ENCODE measurements around the gene SLC12A8. TPM values are rescaled to one million over a fixed set of nuclear protein-coding genes. Genes with fewer than 3 reads are reported as not detected.

SLC12A8 gene
- total and polyA plus RNA-seq, 2 of the 13 experiments (the other 11 are each of a cell fraction or from before 2014, with no cell fraction given), result 0.44 to 0.71 TPM

DNA sequence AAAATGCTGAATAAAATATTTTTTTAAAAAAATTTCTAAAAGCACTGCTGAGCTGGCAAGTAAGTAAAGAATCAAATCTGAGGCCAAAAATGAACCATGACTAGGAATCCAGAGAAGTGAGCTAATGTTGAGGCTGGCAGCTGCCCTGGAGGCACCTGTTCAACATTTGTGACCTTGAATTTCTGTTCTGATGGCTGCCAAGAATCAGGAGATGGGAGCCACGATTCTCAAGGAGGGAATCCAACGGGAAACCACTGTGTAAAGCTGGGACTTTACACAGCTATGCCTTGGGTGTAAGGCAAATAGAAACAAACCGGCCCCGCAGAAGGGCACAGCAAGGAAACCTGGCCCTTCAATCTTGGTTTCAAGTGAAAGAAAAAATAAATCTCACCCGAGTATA lies 179.4 kb downstream of the SLC12A8 start:
- POLR2A ChIA-PET, result interaction anchor here (1.3 to 1.6 kb wide), 2 partner anchors 19 to 30 kb away, joined by 3 to 5 read pairs; no protein-coding TSS in a partner anchor
- Histone ChIP-seq H2AFZ (ENCODE audit: low read length) (no peak overlapping the region), H3K4me2 (ENCODE audit: low read depth, low read length) (no peak overlapping the region), H3K27me3 (ENCODE audit: control insufficient read depth in 1 of 2, insufficient read depth in 2 of 2, low read length in 2 of 2) (no peaks in the 10 kb centered on the region), H4K20me1 (ENCODE audit: insufficient read depth, low read length) (0 out of 2 replicates have a peak, but pooled peaks cover 2% of the 10 kb centered on the region), H3K9ac (ENCODE audit: insufficient read depth, low read depth, low read length) (no peak overlapping the region), H3K9me3 (ENCODE audit: low read length) (no peaks in the 10 kb centered on the region), H3K27ac (ENCODE audit: extremely low read length, insufficient read depth, low read length) (no peak overlapping the region), H3K4me3 (replicated peaks in 1 of 3; ENCODE audit: insufficient read depth in 1 of 3, low read depth in 2 of 3, low read length in 3 of 3) (no peak overlapping the region), H3K79me2 (ENCODE audit: insufficient read depth, low read length) (peaks cover 14% of the 10 kb centered on the region), H3K36me3 (replicated peaks in 1 of 2; ENCODE audit: control insufficient read depth in 1 of 2, insufficient read depth in 2 of 2, low read length in 2 of 2) (peaks cover 8 to 16% of the 10 kb centered on the region in 2 experiments), H3K4me1 (ENCODE audit: insufficient read depth, low read length) (peaks cover 22% of the 10 kb centered on the region)
- intact Hi-C loops (cut with micrococcal nuclease; ENCODE audit: unreplicated experiment) (no loop called here), in situ Hi-C loops (cut with HindIII; ENCODE audit: extremely low pct_ligation_motif_present, low pct_unique_long_range_greater_than_20kb) (no loop called here)
- no peak for ATAC-seq
- no peak for TF ChIP-seq SRSF4 (IDR thresholded peaks at IDR 0.05; ENCODE audit: low read depth, low read length, poor library complexity, severe bottlenecking)
- TF ChIP-seq, protein P1, sequence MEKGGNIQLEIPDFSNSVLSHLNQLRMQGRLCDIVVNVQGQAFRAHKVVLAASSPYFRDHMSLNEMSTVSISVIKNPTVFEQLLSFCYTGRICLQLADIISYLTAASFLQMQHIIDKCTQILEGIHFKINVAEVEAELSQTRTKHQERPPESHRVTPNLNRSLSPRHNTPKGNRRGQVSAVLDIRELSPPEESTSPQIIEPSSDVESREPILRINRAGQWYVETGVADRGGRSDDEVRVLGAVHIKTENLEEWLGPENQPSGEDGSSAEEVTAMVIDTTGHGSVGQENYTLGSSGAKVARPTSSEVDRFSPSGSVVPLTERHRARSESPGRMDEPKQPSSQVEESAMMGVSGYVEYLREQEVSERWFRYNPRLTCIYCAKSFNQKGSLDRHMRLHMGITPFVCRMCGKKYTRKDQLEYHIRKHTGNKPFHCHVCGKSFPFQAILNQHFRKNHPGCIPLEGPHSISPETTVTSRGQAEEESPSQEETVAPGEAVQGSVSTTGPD (CRISPR knock-in tag; IDR thresholded peaks at IDR 0.05), result no peak
- no peak for TF ChIP-seq RXRA (CRISPR knock-in tag; IDR thresholded peaks at IDR 0.05)
- TF ChIP-seq AKAP8 (CRISPR knock-in tag; IDR thresholded peaks at IDR 0.05), result no peak
- TF ChIP-seq PRMT3 (CRISPR knock-in tag; IDR thresholded peaks at IDR 0.05; ENCODE audit: borderline replicate concordance, low read depth), result no peak
- TF ChIP-seq, protein P2, sequence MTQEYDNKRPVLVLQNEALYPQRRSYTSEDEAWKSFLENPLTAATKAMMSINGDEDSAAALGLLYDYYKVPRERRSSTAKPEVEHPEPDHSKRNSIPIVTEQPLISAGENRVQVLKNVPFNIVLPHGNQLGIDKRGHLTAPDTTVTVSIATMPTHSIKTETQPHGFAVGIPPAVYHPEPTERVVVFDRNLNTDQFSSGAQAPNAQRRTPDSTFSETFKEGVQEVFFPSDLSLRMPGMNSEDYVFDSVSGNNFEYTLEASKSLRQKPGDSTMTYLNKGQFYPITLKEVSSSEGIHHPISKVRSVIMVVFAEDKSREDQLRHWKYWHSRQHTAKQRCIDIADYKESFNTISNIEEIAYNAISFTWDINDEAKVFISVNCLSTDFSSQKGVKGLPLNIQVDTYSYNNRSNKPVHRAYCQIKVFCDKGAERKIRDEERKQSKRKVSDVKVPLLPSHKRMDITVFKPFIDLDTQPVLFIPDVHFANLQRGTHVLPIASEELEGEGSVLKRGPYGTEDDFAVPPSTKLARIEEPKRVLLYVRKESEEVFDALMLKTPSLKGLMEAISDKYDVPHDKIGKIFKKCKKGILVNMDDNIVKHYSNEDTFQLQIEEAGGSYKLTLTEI (CRISPR knock-in tag; conservative IDR thresholded peaks at IDR 0.05), result no peak
- TF ChIP-seq NR0B2 (CRISPR knock-in tag; IDR thresholded peaks at IDR 0.05), result no peak
- TF ChIP-seq ZNF782 (CRISPR knock-in tag; IDR thresholded peaks at IDR 0.05; ENCODE audit: borderline replicate concordance), result no peak
- no peak for TF ChIP-seq CBX1 (IDR thresholded peaks at IDR 0.05; ENCODE audit: low read depth)
- TF ChIP-seq HDAC2 (CRISPR knock-in tag; IDR thresholded peaks at IDR 0.05), result no peak
- no peak for TF ChIP-seq ZNF713 (CRISPR knock-in tag; IDR thresholded peaks at IDR 0.05)
- no peak for TF ChIP-seq REL (CRISPR knock-in tag; conservative IDR thresholded peaks at IDR 0.05)
- TF ChIP-seq ZNF569 (CRISPR knock-in tag; IDR thresholded peaks at IDR 0.05; ENCODE audit: borderline replicate concordance), result no peak
- TF ChIP-seq PLRG1 (conservative IDR thresholded peaks at IDR 0.05), result no peak
- no peak for TF ChIP-seq CENPT (CRISPR knock-in tag; IDR thresholded peaks at IDR 0.05; ENCODE audit: low read depth)
- no peak for TF ChIP-seq TERF1 (CRISPR knock-in tag; IDR thresholded peaks at IDR 0.05)
- no peak for TF ChIP-seq PHF5A (CRISPR knock-in tag; IDR thresholded peaks at IDR 0.05; ENCODE audit: low read depth, unreplicated experiment)
- no peak for TF ChIP-seq MNT (IDR thresholded peaks at IDR 0.05)
- no TSS peak for BruUV-seq (replicated peaks)
- CTCF ChIA-PET (ENCODE audit: low intra/inter-chr PET ratio, low total read pairs), result no interaction called here
- 92% methylated on average over 5 of the region's 5 CpGs for WGBS (ENCODE audit: low lambda C conversion rate)
- FAIRE-seq, result no peak
- no peak for DNase-seq (ENCODE audit: low spot score)

Measured in HepG2 (cell line).